Muscle layer of colon (tissue), 2 donors: ENCODE results near the gene BMP7.
"Not testable (repeated sequence)": the region's sequence is repeated elsewhere in the genome, so short reads cannot be mapped to it uniquely, and the experiment has no call there.

Experiments used
- H3K27ac ChIP-seq: one replicate; pipeline ENCODE4 v1.7.0; 2013; ENCODE audit warnings: low read depth, mild to moderate bottlenecking, low read length, moderate library complexity
- H3K27me3 ChIP-seq, 2 donors: one replicate each; pipeline ENCODE4 v1.7.0; 2013; ENCODE audit warnings: low read length in 2 of 2, mild to moderate bottlenecking in 2 of 2; ENCODE audit not compliant: insufficient read depth in 2 of 2, control insufficient read depth in 1 of 2
- H3K36me3 ChIP-seq: one replicate; pipeline ENCODE4 v1.7.0; 2013; ENCODE audit warnings: mild to moderate bottlenecking, low read length; ENCODE audit not compliant: insufficient read depth
- H3K4me1 ChIP-seq: one replicate; pipeline ENCODE4 v1.7.0; 2013; ENCODE audit warnings: mild to moderate bottlenecking, low read length; ENCODE audit not compliant: insufficient read depth
- H3K4me3 ChIP-seq, 2 donors: one replicate each; pipeline ENCODE4 v1.7.0; 2013; ENCODE audit warnings: low read length in 2 of 2, low read depth in 1 of 2, mild to moderate bottlenecking in 1 of 2, moderate library complexity in 1 of 2
- H3K9ac ChIP-seq: one replicate; pipeline ENCODE4 v1.7.0; 2013; ENCODE audit warnings: low read length
- H3K9me3 ChIP-seq: one replicate; pipeline ENCODE4 v1.7.0; 2013; ENCODE audit warnings: mild to moderate bottlenecking, low read length
- donor health status: abdominal sarcoma.
- donor health status: Adenocarcinoma of cecum.

BMP7 gene

GRCh38 chr20:57191265-57191638 is 75.2 kb downstream of the BMP7 start:
- not testable (repeated sequence) for H3K27me3 ChIP-seq, H3K9ac ChIP-seq

GRCh38 chr20:57190536-57191264 is 75.7 kb downstream of the BMP7 start:
- no peaks in the 10 kb centered on the region for H3K9me3 ChIP-seq
- H3K4me3 ChIP-seq: no peak overlapping the region
- no peaks in the 10 kb centered on the region for H3K27me3 ChIP-seq
- H3K36me3 ChIP-seq: no peaks in the 10 kb centered on the region
- no peak overlapping the region for H3K9ac ChIP-seq
- no peak overlapping the region for H3K27ac ChIP-seq
- H3K4me1 ChIP-seq: no peaks in the 10 kb centered on the region

More at GRCh38 chr20:57191265-57191638, 75.2 kb downstream of the BMP7 start:
- not testable (repeated sequence) for H3K27ac ChIP-seq, H3K4me1 ChIP-seq, H3K9me3 ChIP-seq, H3K36me3 ChIP-seq, H3K4me3 ChIP-seq

- no peaks in the 10 kb centered on the region for H3K4me1 ChIP-seq
- no peaks in the 10 kb centered on the region for H3K36me3 ChIP-seq
- H3K27me3 ChIP-seq: no peaks in the 10 kb centered on the region
- H3K27ac ChIP-seq: no peak overlapping the region
- no peaks in the 10 kb centered on the region for H3K9me3 ChIP-seq
- H3K4me3 ChIP-seq: no peak overlapping the region
- H3K9ac ChIP-seq: no peak overlapping the region
Measured at GRCh38 chr20:57189713-57190112, 76.7 kb downstream of the BMP7 start.

GRCh38 chr20:57188576-57189079 is 77.8 kb downstream of the BMP7 start:
- H3K36me3 ChIP-seq: no peaks in the 10 kb centered on the region
- H3K9me3 ChIP-seq: no peaks in the 10 kb centered on the region
- H3K9ac ChIP-seq: no peak overlapping the region
- no peaks in the 10 kb centered on the region for H3K27me3 ChIP-seq
- H3K4me1 ChIP-seq: no peaks in the 10 kb centered on the region
- no peak overlapping the region for H3K27ac ChIP-seq
- no peak overlapping the region for H3K4me3 ChIP-seq

GRCh38 chr20:57188056-57188455 is 78.4 kb downstream of the BMP7 start:
- H3K4me1 ChIP-seq: no peaks in the 10 kb centered on the region
- no peaks in the 10 kb centered on the region for H3K9me3 ChIP-seq
- no peak overlapping the region for H3K4me3 ChIP-seq
- H3K27ac ChIP-seq: no peak overlapping the region
- H3K9ac ChIP-seq: no peak overlapping the region
- H3K36me3 ChIP-seq: no peaks in the 10 kb centered on the region
- no peaks in the 10 kb centered on the region for H3K27me3 ChIP-seq

- Histone ChIP-seq H3K4me1 (no peaks in the 10 kb centered on the region), H3K9me3 (no peaks in the 10 kb centered on the region), H3K27me3 (no peaks in the 10 kb centered on the region), H3K27ac (no peak overlapping the region), H3K4me3 (no peak overlapping the region), H3K9ac (no peak overlapping the region), H3K36me3 (no peaks in the 10 kb centered on the region)
Measured at GRCh38 chr20:57187068-57187634, 79.3 kb downstream of the BMP7 start.

GRCh38 chr20:57186192-57186591 is 80.2 kb downstream of the BMP7 start:
- H3K27me3 ChIP-seq: no peaks in the 10 kb centered on the region

GRCh38 chr20:57185188-57185743 is 81.2 kb downstream of the BMP7 start:
- H3K4me1 ChIP-seq: no peaks in the 10 kb centered on the region
- H3K9ac ChIP-seq: no peak overlapping the region
- no peaks in the 10 kb centered on the region for H3K36me3 ChIP-seq
- no peak overlapping the region for H3K27ac ChIP-seq
- no peaks in the 10 kb centered on the region for H3K27me3 ChIP-seq
- H3K9me3 ChIP-seq: no peaks in the 10 kb centered on the region
- H3K4me3 ChIP-seq: no peak overlapping the region

More at GRCh38 chr20:57186192-57186591, 80.2 kb downstream of the BMP7 start:
- H3K9ac ChIP-seq: no peak overlapping the region
- H3K27ac ChIP-seq: no peak overlapping the region
- no peaks in the 10 kb centered on the region for H3K36me3 ChIP-seq
- no peaks in the 10 kb centered on the region for H3K9me3 ChIP-seq
- no peak overlapping the region for H3K4me3 ChIP-seq
- H3K4me1 ChIP-seq: no peaks in the 10 kb centered on the region

GRCh38 chr20:57183457-57184009 is 82.9 kb downstream of the BMP7 start:
- Histone ChIP-seq H3K36me3 (no peaks in the 10 kb centered on the region), H3K27me3 (no peaks in the 10 kb centered on the region), H3K4me1 (no peaks in the 10 kb centered on the region), H3K4me3 (no peak overlapping the region), H3K9ac (no peak overlapping the region), H3K27ac (no peak overlapping the region), H3K9me3 (no peaks in the 10 kb centered on the region)

- Histone ChIP-seq H3K27ac (no peak overlapping the region), H3K9ac (no peak overlapping the region), H3K27me3 (no peaks in the 10 kb centered on the region), H3K9me3 (no peaks in the 10 kb centered on the region), H3K4me1 (no peaks in the 10 kb centered on the region), H3K36me3 (no peaks in the 10 kb centered on the region), H3K4me3 (no peak overlapping the region)
Measured at GRCh38 chr20:57181639-57182038, 84.8 kb downstream of the BMP7 start.

GRCh38 chr20:57180954-57181353 is 85.5 kb downstream of the BMP7 start:
- H3K27me3 ChIP-seq: no peaks in the 10 kb centered on the region
- H3K4me1 ChIP-seq: no peaks in the 10 kb centered on the region
- H3K27ac ChIP-seq: no peak overlapping the region
- no peaks in the 10 kb centered on the region for H3K9me3 ChIP-seq
- no peak overlapping the region for H3K4me3 ChIP-seq
- no peak overlapping the region for H3K9ac ChIP-seq
- H3K36me3 ChIP-seq: no peaks in the 10 kb centered on the region
